Subcutaneous adipose tissue (tissue), 4 donors: ENCODE results near the gene FNIP2. TPM values are rescaled to one million over a fixed set of nuclear protein-coding genes. Genes with fewer than 3 reads are reported as not detected.

Source experiments
- small RNA-seq: library from RNA; depleted of rRNA; stranded (forward); fragments of <200 nt; gene quantifications from one replicate; pipeline ENCODE3, GENCODE V24; 2016
- total RNA-seq, 4 donors: library from RNA; depleted of rRNA; stranded (reverse); fragments of >200 nt; gene quantifications; one replicate each; pipeline ENCODE4 v1.1.0, GENCODE V29; 2016
- TF ChIP-seq, protein P1 (sequence below): fragments of 450-650 bp; IDR thresholded peaks from one replicate; pipeline ENCODE4 v1.5.1; 2016; ENCODE audit warnings: low read depth, mild to moderate bottlenecking, control low read depth, antibody characterized with exemption, moderate library complexity

Gene FNIP2
- total RNA-seq, 4 donors from 2014 or later, result 64.1 to 97.1 (median 83.9) TPM

DNA sequence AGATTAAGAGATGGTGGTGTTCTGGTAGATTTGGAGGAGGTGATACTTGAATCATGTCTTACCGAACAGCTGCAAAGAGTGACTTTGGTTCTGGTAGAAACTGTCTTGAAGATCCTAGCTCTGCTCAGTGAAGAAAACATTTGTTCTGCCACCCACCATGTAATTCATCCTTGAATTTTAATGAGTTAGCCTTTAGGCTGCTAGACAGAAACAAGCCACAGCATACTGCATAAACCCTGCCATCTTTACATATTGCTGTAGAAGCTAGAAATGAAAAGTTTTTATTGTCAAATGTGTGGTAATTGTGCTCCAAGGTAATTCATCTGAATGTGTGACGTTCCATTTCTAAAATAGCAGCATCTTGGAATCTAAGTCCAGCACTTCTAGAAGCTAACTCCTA lies 173.1 kb downstream of the FNIP2 start:
- TF ChIP-seq, protein P1, sequence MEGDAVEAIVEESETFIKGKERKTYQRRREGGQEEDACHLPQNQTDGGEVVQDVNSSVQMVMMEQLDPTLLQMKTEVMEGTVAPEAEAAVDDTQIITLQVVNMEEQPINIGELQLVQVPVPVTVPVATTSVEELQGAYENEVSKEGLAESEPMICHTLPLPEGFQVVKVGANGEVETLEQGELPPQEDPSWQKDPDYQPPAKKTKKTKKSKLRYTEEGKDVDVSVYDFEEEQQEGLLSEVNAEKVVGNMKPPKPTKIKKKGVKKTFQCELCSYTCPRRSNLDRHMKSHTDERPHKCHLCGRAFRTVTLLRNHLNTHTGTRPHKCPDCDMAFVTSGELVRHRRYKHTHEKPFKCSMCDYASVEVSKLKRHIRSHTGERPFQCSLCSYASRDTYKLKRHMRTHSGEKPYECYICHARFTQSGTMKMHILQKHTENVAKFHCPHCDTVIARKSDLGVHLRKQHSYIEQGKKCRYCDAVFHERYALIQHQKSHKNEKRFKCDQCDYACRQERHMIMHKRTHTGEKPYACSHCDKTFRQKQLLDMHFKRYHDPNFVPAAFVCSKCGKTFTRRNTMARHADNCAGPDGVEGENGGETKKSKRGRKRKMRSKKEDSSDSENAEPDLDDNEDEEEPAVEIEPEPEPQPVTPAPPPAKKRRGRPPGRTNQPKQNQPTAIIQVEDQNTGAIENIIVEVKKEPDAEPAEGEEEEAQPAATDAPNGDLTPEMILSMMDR, result no peak

DNA sequence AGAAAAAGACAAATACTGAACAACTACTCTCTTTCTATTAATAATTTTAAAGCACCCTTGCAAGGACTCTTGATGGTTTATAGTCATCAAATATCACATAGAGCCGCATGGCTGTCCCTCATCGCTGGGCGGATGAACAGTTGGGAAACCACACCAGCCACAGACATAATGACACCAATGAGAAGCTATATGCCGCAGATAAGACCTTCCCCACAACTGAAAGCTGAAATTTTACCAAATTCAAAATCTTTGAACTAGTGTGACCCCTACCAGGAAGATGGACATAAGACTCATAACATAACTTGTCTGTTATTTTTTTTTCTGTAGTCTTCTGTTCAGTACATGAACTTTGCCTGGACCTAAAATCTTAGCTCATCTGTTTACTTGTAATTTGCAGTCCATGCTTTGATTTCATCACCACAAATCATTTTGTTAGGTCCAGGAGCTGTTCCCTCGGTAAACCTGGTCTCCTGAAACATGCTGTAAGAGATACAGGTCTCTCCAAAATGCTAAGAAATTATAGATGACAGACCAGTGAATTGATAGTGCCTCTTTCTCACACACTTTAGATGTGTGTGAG lies 176.8 kb downstream of the FNIP2 start:
- TF ChIP-seq, protein P1, result no peak

DNA sequence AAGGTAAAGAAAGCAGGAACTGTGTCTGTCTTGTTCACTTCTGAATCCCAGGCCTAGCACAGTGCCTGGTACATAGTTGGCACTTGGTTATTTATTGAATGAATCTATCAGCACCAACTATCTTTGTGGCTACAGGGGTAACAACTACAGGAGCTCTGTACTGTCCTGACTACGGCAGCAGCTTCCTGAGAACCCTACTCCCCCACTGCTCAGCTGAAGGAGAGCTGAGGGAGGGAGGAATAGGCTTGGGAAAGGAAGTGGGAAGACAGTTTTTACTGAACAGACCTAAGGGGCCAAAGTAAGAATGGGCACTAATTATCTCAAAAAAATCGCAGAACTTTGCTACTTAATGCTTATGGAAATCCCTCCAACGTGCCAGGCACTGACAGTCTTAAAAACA lies 178.0 kb downstream of the FNIP2 start:
- TF ChIP-seq, protein P1, result no peak

DNA sequence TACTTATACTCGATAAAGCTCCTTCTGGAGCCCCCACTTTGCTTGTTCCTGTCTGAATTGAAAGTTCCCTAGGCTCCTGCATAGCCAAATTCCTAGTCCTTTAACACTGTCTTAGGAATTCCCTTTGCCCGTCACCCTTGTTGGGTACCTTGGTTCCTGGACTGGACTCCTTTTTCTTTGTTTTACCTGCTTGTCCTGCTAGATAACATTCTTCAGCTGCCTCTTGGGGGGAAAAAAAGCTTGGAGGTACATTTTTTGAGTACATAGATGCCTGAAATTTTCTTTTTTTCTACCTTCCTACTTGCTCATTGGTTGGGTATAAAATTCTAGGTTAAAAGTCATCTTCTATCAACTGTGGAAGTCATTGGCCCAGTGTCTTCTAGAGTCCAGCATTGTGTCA lies 179.2 kb downstream of the FNIP2 start:
- TF ChIP-seq, protein P1, result no peak

DNA sequence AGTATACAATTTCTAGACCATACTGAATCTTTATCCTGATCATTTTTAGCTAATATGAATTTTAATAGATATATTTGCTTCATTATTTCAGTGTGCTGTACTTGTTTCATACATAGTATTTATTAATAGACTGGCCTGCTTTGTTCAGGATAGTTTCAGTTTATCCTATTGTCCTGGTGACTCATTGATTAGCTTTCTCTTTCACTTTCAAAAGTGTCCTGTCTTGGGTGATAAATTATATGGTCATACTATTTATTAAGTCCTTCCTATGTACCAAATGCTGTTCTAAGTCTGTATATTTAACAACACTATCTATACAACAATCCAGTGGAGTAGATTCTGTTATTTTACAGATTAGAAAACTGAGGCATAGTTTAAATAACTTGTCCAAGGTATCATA lies 180.3 kb downstream of the FNIP2 start:
- TF ChIP-seq, protein P1, result no peak

Small RNA genes within 50 kb of the gene (small RNA-seq; reads per million reads assigned to genes)
- not detected for gene RF00157
- gene RNU6-128P, result not detected

Other genes with a start within 250 kb of the FNIP2 start
- gene RXFP1, start 247.1 kb upstream of the FNIP2 start, total RNA-seq, result not detected
- gene C4orf46, start 97.1 kb upstream of the FNIP2 start, total RNA-seq, result 1 to 10 TPM; 3.0 to 6.5 (median 4.2) TPM
- gene ETFDH, start 96.7 kb upstream of the FNIP2 start, total RNA-seq, result 10 to 100 TPM; 48.7 to 72.7 (median 54.2) TPM
- 10 to 100 TPM; 14.7 to 41.1 (median 24.6) TPM for gene PPID, start 45.6 kb upstream of the FNIP2 start, total RNA-seq